SH-SY5Y (cell line): ENCODE data around the gene STAC2.

Experiments
- GATA2 ChIP-seq: IDR thresholded peaks from 2 replicates; pipeline ENCODE4 v1.6.1; 2011; ENCODE audit warnings: mild to moderate bottlenecking, low read depth, low read length
- GATA3 ChIP-seq: IDR thresholded peaks from 2 replicates; pipeline ENCODE4 v1.6.1; 2011; ENCODE audit warnings: low read depth, mild to moderate bottlenecking, low read length, moderate library complexity

- no peak for TF ChIP-seq GATA2
- no peak for TF ChIP-seq GATA3
These were observed 21.5 kb downstream of the STAC2 start for GRCh38 chr17:39204245-39204644.
